Thyroid gland (tissue), 4 donors: ENCODE measurements around the gene SCIN. TPM values are rescaled to one million over a fixed set of nuclear protein-coding genes. Genes with fewer than 3 reads are reported as not detected.
"Not testable (repeated sequence)": the region's sequence is repeated elsewhere in the genome, so short reads cannot be mapped to it uniquely, and the experiment has no call there.

ENCODE experiments used
- DNase-seq, 2 donors: peaks; one replicate each; pipeline ENCODE4 v3.0.0-alpha.2; 2019
- H3K27ac ChIP-seq, 3 donors: fragments of 200-600 bp; sonication (generic); 1 replicate in 2 of 3; 2 replicates in 1 of 3; pipeline ENCODE4 v1.5.1; 2016 to 2019; ENCODE audit warnings: mild to moderate bottlenecking in 1 of 3, moderate library complexity in 1 of 3
- H3K27me3 ChIP-seq: fragments of 200-600 bp; sonication (generic); one replicate; pipeline ENCODE4 v1.5.1; 2019
- H3K36me3 ChIP-seq, 2 donors: fragments of 200-600 bp; sonication (generic); one replicate each; pipeline ENCODE4 v1.5.1; 2016 to 2019
- H3K4me1 ChIP-seq, 2 donors: fragments of 200-600 bp; sonication (generic); one replicate each; pipeline ENCODE4 v1.5.1; 2017 to 2019
- H3K4me3 ChIP-seq, 3 donors: fragments of 200-600 bp; sonication (generic); replicated peaks in 1 of 3; 1 replicate in 2 of 3; 2 replicates in 1 of 3; pipeline ENCODE4 v1.5.1; 2016; ENCODE audit warnings: mild to moderate bottlenecking in 1 of 3
- H3K9me3 ChIP-seq: fragments of 200-600 bp; sonication (generic); one replicate; pipeline ENCODE4 v1.5.1; 2017
- POLR2A ChIP-seq, 2 donors: fragments of 450-650 bp; IDR thresholded peaks; one replicate each; pipeline ENCODE4 v1.6.1; 2017; ENCODE audit warnings: antibody characterized with exemption in 2 of 2, mild to moderate bottlenecking in 2 of 2, moderate library complexity in 1 of 2
- WGBS, 2 donors: methylation state at CpG; one replicate each; pipeline ENCODE4 v1.1.5; 2017; 5-methylcytosine and 5-hydroxymethylcytosine counted together
- intact Hi-C: fragments of 100-400 bp; cut with DNase I; formaldehyde crosslinking; loops from one replicate; pipeline ENCODE4 v1.15.1; 2023
- total RNA-seq, 4 donors: library from RNA; depleted of rRNA; stranded (reverse); fragments of >200 nt; gene quantifications; one replicate each; pipeline ENCODE4 v1.2.3, GENCODE V29; 2016
- TF ChIP-seq, protein P1 (sequence below), 6 experiments: fragments of 200-600 bp in 3 of 6; fragments of 450-650 bp in 3 of 6; sonication (generic) in 3 of 6; IDR thresholded peaks; one replicate each; pipeline ENCODE4 v1.5.1; 2016 to 2019; ENCODE audit warnings: antibody characterized with exemption in 6 of 6, mild to moderate bottlenecking in 2 of 6, inconsistent platforms in 1 of 6, moderate library complexity in 1 of 6

The SCIN gene
- total RNA-seq, 4 donors from 2014 or later = 0.67 to 8.4 (median 3.5) TPM

DNA sequence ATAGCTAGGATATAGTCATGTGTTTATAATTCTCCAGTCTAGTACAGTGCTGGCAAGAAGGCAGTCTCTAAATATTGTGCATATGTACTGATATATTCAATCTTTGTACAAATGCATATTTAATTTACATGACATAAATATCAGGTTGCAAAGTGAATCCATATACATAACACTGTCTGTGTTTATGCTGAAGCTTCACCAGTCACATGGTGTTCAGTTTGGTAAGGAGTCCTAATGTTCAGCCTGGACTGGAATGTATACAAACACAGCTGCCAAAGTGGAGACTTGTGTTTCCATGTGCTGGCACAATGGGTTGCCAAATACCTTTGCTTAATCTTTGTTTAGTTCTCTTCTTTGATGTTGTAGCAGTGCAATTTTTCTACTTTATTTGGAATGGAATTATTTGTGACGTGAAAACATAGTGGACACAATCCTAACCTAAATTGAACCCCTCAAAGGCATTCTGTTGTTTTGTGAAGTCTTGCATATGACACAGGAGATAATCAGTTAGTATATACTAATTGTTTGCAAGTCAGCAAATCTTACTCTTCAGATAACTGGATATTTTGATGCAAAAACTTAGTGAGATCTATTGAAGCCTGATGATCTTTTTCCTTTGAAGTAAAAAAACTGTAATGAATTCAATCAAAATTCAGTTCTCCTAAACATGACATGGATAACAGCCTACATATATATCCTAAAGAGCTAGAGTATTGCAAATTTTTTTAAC lies 99.6 kb downstream of the SCIN start:
- H3K9me3 ChIP-seq = no peaks in the 10 kb centered on the region
- TF ChIP-seq, protein P1, sequence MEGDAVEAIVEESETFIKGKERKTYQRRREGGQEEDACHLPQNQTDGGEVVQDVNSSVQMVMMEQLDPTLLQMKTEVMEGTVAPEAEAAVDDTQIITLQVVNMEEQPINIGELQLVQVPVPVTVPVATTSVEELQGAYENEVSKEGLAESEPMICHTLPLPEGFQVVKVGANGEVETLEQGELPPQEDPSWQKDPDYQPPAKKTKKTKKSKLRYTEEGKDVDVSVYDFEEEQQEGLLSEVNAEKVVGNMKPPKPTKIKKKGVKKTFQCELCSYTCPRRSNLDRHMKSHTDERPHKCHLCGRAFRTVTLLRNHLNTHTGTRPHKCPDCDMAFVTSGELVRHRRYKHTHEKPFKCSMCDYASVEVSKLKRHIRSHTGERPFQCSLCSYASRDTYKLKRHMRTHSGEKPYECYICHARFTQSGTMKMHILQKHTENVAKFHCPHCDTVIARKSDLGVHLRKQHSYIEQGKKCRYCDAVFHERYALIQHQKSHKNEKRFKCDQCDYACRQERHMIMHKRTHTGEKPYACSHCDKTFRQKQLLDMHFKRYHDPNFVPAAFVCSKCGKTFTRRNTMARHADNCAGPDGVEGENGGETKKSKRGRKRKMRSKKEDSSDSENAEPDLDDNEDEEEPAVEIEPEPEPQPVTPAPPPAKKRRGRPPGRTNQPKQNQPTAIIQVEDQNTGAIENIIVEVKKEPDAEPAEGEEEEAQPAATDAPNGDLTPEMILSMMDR (IDR thresholded peaks at IDR 0.05) = no peak
- no peak for TF ChIP-seq POLR2A (IDR thresholded peaks at IDR 0.05)
- 33 to 72% methylated on average over 1 of the region's 1 CpG for WGBS, 2 donors
- H3K4me3 ChIP-seq = no peak overlapping the region
- intact Hi-C loops = no loop called here
- no peak for DNase-seq
- H3K27ac ChIP-seq = no peak overlapping the region
- peaks cover 10 to 13% of the 10 kb centered on the region in 2 donors for H3K4me1 ChIP-seq
- no peaks in the 10 kb centered on the region for H3K36me3 ChIP-seq
- H3K27me3 ChIP-seq = no peaks in the 10 kb centered on the region

- Histone ChIP-seq H3K4me1 (peaks cover 10 to 13% of the 10 kb centered on the region in 2 donors), H3K36me3 (no peaks in the 10 kb centered on the region), H3K4me3 (no peak overlapping the region), H3K27ac (no peak overlapping the region), H3K27me3 (no peaks in the 10 kb centered on the region), H3K9me3 (no peaks in the 10 kb centered on the region)
- WGBS, 2 donors = 85 to 87% methylated on average over 6 of the region's 6 CpGs
- no peak for TF ChIP-seq POLR2A (IDR thresholded peaks at IDR 0.05)
- TF ChIP-seq, protein P1 (IDR thresholded peaks at IDR 0.05) = no peak
- intact Hi-C loops = no loop called here
- no peak for DNase-seq
Observed at GRCh38 chr7:12670743-12671520, 100.4 kb downstream of the SCIN start.

- H3K27me3 ChIP-seq, intact Hi-C loops, H3K27ac ChIP-seq, H3K9me3 ChIP-seq, H3K36me3 ChIP-seq, H3K4me3 ChIP-seq: not testable (repeated sequence)
- peak; percentile 65 to 82 for DNase-seq
- 35 to 36% methylated on average over 7 of the region's 7 CpGs for WGBS, 2 donors
- H3K4me1 ChIP-seq = peaks cover 10 to 13% of the 10 kb centered on the region in 2 donors
Observed at GRCh38 chr7:12673436-12673835, 102.9 kb downstream of the SCIN start.

DNA sequence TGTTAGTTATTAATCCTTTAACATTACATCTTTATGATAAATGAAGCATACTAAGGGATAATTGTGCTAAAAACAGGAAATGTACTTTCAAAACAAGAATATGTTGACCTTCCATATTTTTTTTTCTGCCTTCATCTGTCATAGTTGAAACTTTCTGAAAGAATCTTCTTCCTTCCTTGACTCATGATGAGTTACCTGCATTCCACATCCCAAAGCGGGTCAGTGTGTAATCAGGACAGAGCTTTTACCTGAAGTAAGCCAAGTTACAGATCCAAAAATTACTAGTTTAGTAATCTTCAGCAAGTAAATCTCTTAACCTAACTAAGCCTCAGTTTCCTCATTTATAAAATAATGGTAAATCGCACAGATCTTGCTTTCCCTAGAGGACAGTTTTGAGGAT lies 103.5 kb downstream of the SCIN start:
- TF ChIP-seq, protein P1 (IDR thresholded peaks at IDR 0.05) = no peak
- no peak for TF ChIP-seq POLR2A (IDR thresholded peaks at IDR 0.05)
- peaks cover 10 to 13% of the 10 kb centered on the region in 2 donors for H3K4me1 ChIP-seq
- H3K9me3 ChIP-seq = no peaks in the 10 kb centered on the region
- 92 to 98% methylated on average over 2 of the region's 2 CpGs for WGBS, 2 donors
- no peaks in the 10 kb centered on the region for H3K27me3 ChIP-seq
- H3K4me3 ChIP-seq = no peak overlapping the region
- intact Hi-C loops = no loop called here
- no peak overlapping the region for H3K27ac ChIP-seq
- no peaks in the 10 kb centered on the region for H3K36me3 ChIP-seq
- no peak for DNase-seq

- Histone ChIP-seq H3K4me3 (no peak overlapping the region), H3K27me3 (no peaks in the 10 kb centered on the region), H3K9me3 (no peaks in the 10 kb centered on the region), H3K4me1 (peaks cover 10 to 13% of the 10 kb centered on the region in 2 donors), H3K36me3 (no peaks in the 10 kb centered on the region), H3K27ac (no peak overlapping the region)
- intact Hi-C loops = no loop called here
- TF ChIP-seq, protein P1 (IDR thresholded peaks at IDR 0.05) = peak in 3 of 6 experiments; percentile 18 to 36 (median 27)
- TF ChIP-seq POLR2A (IDR thresholded peaks at IDR 0.05) = no peak
- peak in 1 of 2 donors; percentile 13 for DNase-seq
- 83 to 88% methylated on average over 4 of the region's 4 CpGs for WGBS, 2 donors
Observed at GRCh38 chr7:12674861-12675260, 104.3 kb downstream of the SCIN start.
